Osteocyte (in vitro differentiated cells): ENCODE data around the gene AEBP1. TPM values are rescaled to one million over a fixed set of nuclear protein-coding genes. Genes with fewer than 3 reads are reported as not detected.

Source experiments
- DNase-seq: peaks from one replicate; pipeline ENCODE4 v3.0.0; 2021; ENCODE audit warnings: mixed read lengths; ENCODE audit not compliant: unreplicated experiment; ENCODE audit errors: extremely low spot score
- H3K27ac Mint-ChIP-seq: one replicate; pipeline ENCODE4 v1.8.0; 2021; ENCODE audit warnings: mild to moderate bottlenecking, mixed read lengths; ENCODE audit not compliant: unreplicated experiment
- H3K27me3 Mint-ChIP-seq: one replicate; pipeline ENCODE4 v1.8.0; 2021; ENCODE audit warnings: mixed read lengths; ENCODE audit not compliant: unreplicated experiment
- H3K36me3 Mint-ChIP-seq: one replicate; pipeline ENCODE4 v1.8.0; 2021; ENCODE audit warnings: mixed read lengths; ENCODE audit not compliant: unreplicated experiment
- H3K4me1 Mint-ChIP-seq: one replicate; pipeline ENCODE4 v1.8.0; 2021; ENCODE audit warnings: mixed read lengths; ENCODE audit not compliant: unreplicated experiment
- H3K4me3 Mint-ChIP-seq: one replicate; pipeline ENCODE4 v1.8.0; 2021; ENCODE audit warnings: mild to moderate bottlenecking, moderate library complexity, mixed read lengths; ENCODE audit not compliant: unreplicated experiment
- H3K9me3 Mint-ChIP-seq: one replicate; pipeline ENCODE4 v1.8.0; 2021; ENCODE audit warnings: mixed read lengths; ENCODE audit not compliant: unreplicated experiment
- CTCF ChIP-seq: fragments of 200-600 bp; sonication (generic); IDR thresholded peaks from 2 replicates; pipeline ENCODE4 v1.5.0; 2021; ENCODE audit warnings: antibody characterized with exemption, mild to moderate bottlenecking, moderate library complexity
- total RNA-seq: library from RNA; stranded (reverse); gene quantifications from 2 replicates; pipeline ENCODE4 v1.2.1, GENCODE V29; 2021

The AEBP1 gene
- total RNA-seq, 1 donor from 2014 or later = 781 TPM

- H3K9me3 Mint-ChIP-seq = no peaks in the 10 kb centered on the region
- H3K27ac Mint-ChIP-seq = peak overlapping the region; percentile 85
- H3K36me3 Mint-ChIP-seq = no peaks in the 10 kb centered on the region
- H3K4me3 Mint-ChIP-seq = peak overlapping the region; percentile 55
- DNase-seq = no peak
- H3K4me1 Mint-ChIP-seq = peaks cover 78% of the 10 kb centered on the region
- no peaks in the 10 kb centered on the region for H3K27me3 Mint-ChIP-seq
- TF ChIP-seq CTCF = no peak
Measured at GRCh38 chr7:44084701-44085100, 19.4 kb upstream of the AEBP1 start.

DNA sequence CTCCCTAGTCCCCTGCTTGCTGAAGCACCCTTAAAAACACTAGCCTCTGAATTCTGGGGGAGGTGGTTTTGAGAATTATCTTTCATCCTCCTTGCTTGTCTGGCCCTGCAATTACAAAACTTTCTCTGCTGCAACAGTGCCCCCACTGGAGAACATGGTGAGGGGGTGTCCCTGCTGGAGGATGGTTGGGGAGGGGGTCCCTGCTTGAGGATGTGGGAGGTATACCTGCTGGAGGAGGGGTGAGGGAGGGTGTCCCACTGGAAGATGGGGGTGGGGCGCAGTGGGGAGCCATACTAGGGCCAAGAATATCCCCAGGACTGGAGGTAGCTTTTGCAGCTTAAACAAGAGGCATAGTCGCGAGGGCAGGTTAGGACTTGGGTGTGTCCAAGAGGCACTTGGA is 18.6 kb upstream of the AEBP1 start:
- TF ChIP-seq CTCF = no peak
- Mint-ChIP-seq H3K27ac (peak overlapping the region; percentile 85), H3K4me1 (peaks cover 82% of the 10 kb centered on the region), H3K36me3 (no peaks in the 10 kb centered on the region), H3K9me3 (no peaks in the 10 kb centered on the region), H3K27me3 (no peaks in the 10 kb centered on the region), H3K4me3 (no peak overlapping the region)
- DNase-seq = no peak

- Mint-ChIP-seq H3K36me3 (no peaks in the 10 kb centered on the region), H3K27me3 (no peaks in the 10 kb centered on the region), H3K4me3 (no peak overlapping the region), H3K27ac (peak overlapping the region; percentile 80), H3K9me3 (no peaks in the 10 kb centered on the region), H3K4me1 (peaks cover 73% of the 10 kb centered on the region)
- TF ChIP-seq CTCF = no peak
- DNase-seq = no peak
Measured at GRCh38 chr7:44086627-44087026, 17.5 kb upstream of the AEBP1 start.

DNA sequence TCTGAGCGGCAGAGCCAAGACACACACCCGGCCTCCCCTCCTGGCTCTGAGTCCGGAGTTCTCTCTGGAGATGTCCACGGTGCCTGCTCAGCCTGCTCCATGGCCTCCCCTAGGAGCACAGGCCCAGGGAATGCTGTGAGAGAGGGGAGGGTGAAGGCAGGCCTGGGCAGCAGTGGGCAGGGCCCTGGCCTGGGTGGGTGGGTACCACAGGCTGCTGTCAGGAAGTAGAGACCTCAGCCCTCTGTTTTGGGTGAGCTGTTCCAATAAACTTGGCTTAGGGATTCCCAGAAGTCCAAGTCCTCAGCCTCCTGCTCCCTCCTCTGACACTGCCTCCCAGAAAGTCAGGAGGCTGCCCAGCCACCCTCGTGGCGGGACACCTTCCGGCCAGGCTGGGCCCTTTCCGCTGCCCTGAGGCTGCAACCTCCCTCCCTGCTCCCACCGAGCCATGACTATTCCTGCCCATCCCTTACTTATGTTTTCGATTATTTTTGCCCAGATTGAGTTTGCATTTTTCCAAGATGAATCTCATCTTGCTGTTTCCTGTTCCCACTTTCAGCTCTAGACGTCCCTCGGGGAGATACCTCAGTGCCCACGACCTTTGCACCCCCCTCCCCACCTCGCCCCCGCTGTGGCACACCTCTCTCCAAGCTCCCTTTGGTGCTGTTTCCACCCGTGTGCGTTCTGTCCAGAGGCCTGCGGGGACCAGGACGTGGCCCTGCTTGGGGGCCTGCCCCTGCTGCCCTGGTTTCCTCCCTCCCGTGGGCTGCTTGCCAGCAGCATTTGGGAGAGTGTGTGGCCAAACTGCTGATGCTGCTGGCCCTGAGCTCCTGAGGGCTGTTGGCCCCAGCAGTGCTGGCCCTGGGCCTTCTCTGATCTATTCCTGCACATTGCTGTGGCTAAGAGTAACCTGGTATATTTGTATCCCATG is 16.0 kb upstream of the AEBP1 start:
- H3K27ac Mint-ChIP-seq = peak overlapping the region; percentile 80
- H3K9me3 Mint-ChIP-seq = no peaks in the 10 kb centered on the region

More for the DNA sequence above, 16.0 kb upstream of the AEBP1 start:
- Mint-ChIP-seq H3K27me3 (no peaks in the 10 kb centered on the region), H3K4me1 (peaks cover 68% of the 10 kb centered on the region), H3K36me3 (no peaks in the 10 kb centered on the region), H3K4me3 (peak overlapping the region; percentile 41)
- TF ChIP-seq CTCF = no peak
- peak; percentile 94 for DNase-seq
